Measurements from ENCODE around the gene CHIC1. TPM values are rescaled to one million over a fixed set of nuclear protein-coding genes. Genes with fewer than 3 reads are reported as not detected.

CHIC1 gene
- total and polyA plus RNA-seq, 2 donors (not counting 1 experiment from before 2014, with no cell fraction given) = 8.6 to 9.1 TPM

GRCh38 chrX:73561801-73562200 lies 1.2 kb upstream of the CHIC1 start:
- Histone ChIP-seq H2AFZ (ENCODE audit: low read length) (no peak overlapping the region), H3K27ac (ENCODE audit: insufficient read depth, low read length) (peak overlapping the region; percentile 23), H3K9ac (ENCODE audit: insufficient read depth, low read length) (no peak overlapping the region), H3K4me1 (ENCODE audit: control insufficient read depth, extremely low read depth, insufficient read depth, low read length) (no peaks in the 10 kb centered on the region), H3K4me3 (replicated peaks in 1 of 4; ENCODE audit: control extremely low read depth in 1 of 4, insufficient read depth in 1 of 4, low read depth in 3 of 4, low read length in 4 of 4) (peak overlapping the region in 3 of 4 experiments; percentile 59 to 92 (median 77)), H3K27me3 (ENCODE audit: control insufficient read depth, insufficient read depth, low read length) (no peaks in the 10 kb centered on the region), H3K36me3 (ENCODE audit: control insufficient read depth, insufficient read depth, low read length) (no peaks in the 10 kb centered on the region), H3K9me3 (ENCODE audit: control insufficient read depth, insufficient read depth, low read depth, low read length) (no peaks in the 10 kb centered on the region), H4K20me1 (ENCODE audit: control insufficient read depth, extremely low read depth, insufficient read depth, low read length) (no peaks in the 10 kb centered on the region), H3K79me2 (ENCODE audit: control insufficient read depth, insufficient read depth, low read length) (no peaks in the 10 kb centered on the region), H3K4me2 (ENCODE audit: extremely low read depth, insufficient read depth, low read length) (peak overlapping the region; percentile 68)
- no peak for TF ChIP-seq CTCF (conservative IDR thresholded peaks at IDR 0.05 in 1 of 2, IDR thresholded peaks at IDR 0.05 in 1 of 2; ENCODE audit: low read depth in 1 of 2, low read length in 2 of 2)
- no peak for TF ChIP-seq EZH2 (IDR thresholded peaks at IDR 0.05; ENCODE audit: low read length, missing control alignments)
- peak; percentile 32 to 53 for DNase-seq (ENCODE audit: low read depth in 2 of 2)

GRCh38 chrX:73562458-73562857 lies 539 bp upstream of the CHIC1 start:
- Histone ChIP-seq H3K27me3 (ENCODE audit: control insufficient read depth, insufficient read depth, low read length) (no peaks in the 10 kb centered on the region), H3K9me3 (ENCODE audit: control insufficient read depth, insufficient read depth, low read depth, low read length) (no peaks in the 10 kb centered on the region), H4K20me1 (ENCODE audit: control insufficient read depth, extremely low read depth, insufficient read depth, low read length) (no peaks in the 10 kb centered on the region), H3K4me2 (ENCODE audit: extremely low read depth, insufficient read depth, low read length) (peak overlapping the region; percentile 58), H3K9ac (ENCODE audit: insufficient read depth, low read length) (peak overlapping the region; percentile 16), H3K27ac (ENCODE audit: insufficient read depth, low read length) (peak overlapping the region; percentile 23), H2AFZ (ENCODE audit: low read length) (peak overlapping the region; percentile 34), H3K4me1 (ENCODE audit: control insufficient read depth, extremely low read depth, insufficient read depth, low read length) (no peaks in the 10 kb centered on the region), H3K79me2 (ENCODE audit: control insufficient read depth, insufficient read depth, low read length) (no peaks in the 10 kb centered on the region), H3K36me3 (ENCODE audit: control insufficient read depth, insufficient read depth, low read length) (no peaks in the 10 kb centered on the region), H3K4me3 (replicated peaks in 1 of 4; ENCODE audit: control extremely low read depth in 1 of 4, insufficient read depth in 1 of 4, low read depth in 3 of 4, low read length in 4 of 4) (peak overlapping the region; percentile 59 to 92 (median 69))
- DNase-seq (ENCODE audit: low read depth in 2 of 2) = peak in 1 of 2 donors; percentile 8
- TF ChIP-seq EZH2 (IDR thresholded peaks at IDR 0.05; ENCODE audit: low read length, missing control alignments) (no peak), CTCF (conservative IDR thresholded peaks at IDR 0.05 in 1 of 2, IDR thresholded peaks at IDR 0.05 in 1 of 2; ENCODE audit: low read depth in 1 of 2, low read length in 2 of 2) (no peak)

GRCh38 chrX:73563738-73564068 lies 706 bp downstream of the CHIC1 start:
- no peaks in the 10 kb centered on the region for H3K27me3 ChIP-seq (ENCODE audit: control insufficient read depth, insufficient read depth, low read length)
- H3K4me1 ChIP-seq (ENCODE audit: control insufficient read depth, extremely low read depth, insufficient read depth, low read length) = no peaks in the 10 kb centered on the region
- peak overlapping the region; percentile 43 for H3K9ac ChIP-seq (ENCODE audit: insufficient read depth, low read length)
- DNase-seq (ENCODE audit: low read depth in 2 of 2) = peak; percentile 10 to 19
- no peaks in the 10 kb centered on the region for H3K79me2 ChIP-seq (ENCODE audit: control insufficient read depth, insufficient read depth, low read length)
- H3K9me3 ChIP-seq (ENCODE audit: control insufficient read depth, insufficient read depth, low read depth, low read length) = no peaks in the 10 kb centered on the region
- no peaks in the 10 kb centered on the region for H3K36me3 ChIP-seq (ENCODE audit: control insufficient read depth, insufficient read depth, low read length)
- peak overlapping the region; percentile 75 for H3K4me2 ChIP-seq (ENCODE audit: extremely low read depth, insufficient read depth, low read length)
- peak overlapping the region; percentile 71 for H3K27ac ChIP-seq (ENCODE audit: insufficient read depth, low read length)
- peak overlapping the region; percentile 48 to 92 (median 69) for H3K4me3 ChIP-seq (replicated peaks in 1 of 4; ENCODE audit: control extremely low read depth in 1 of 4, insufficient read depth in 1 of 4, low read depth in 3 of 4, low read length in 4 of 4)
- H4K20me1 ChIP-seq (ENCODE audit: control insufficient read depth, extremely low read depth, insufficient read depth, low read length) = no peaks in the 10 kb centered on the region
- peak overlapping the region; percentile 88 for H2AFZ ChIP-seq (ENCODE audit: low read length)
- TF ChIP-seq EZH2 (IDR thresholded peaks at IDR 0.05; ENCODE audit: low read length, missing control alignments) (no peak), CTCF (conservative IDR thresholded peaks at IDR 0.05 in 1 of 2, IDR thresholded peaks at IDR 0.05 in 1 of 2; ENCODE audit: low read depth in 1 of 2, low read length in 2 of 2) (no peak)

All from fibroblast of lung (primary cell).